GM12801 (cell line): ENCODE measurements around the gene EPHA2.

Experiments
- CTCF ChIP-seq: IDR thresholded peaks from one replicate; pipeline ENCODE4 v1.5.1; 2011; ENCODE audit warnings: control low read depth; ENCODE audit not compliant: insufficient read length; ENCODE audit errors: extremely low read depth

Gene EPHA2

GRCh38 chr1:16135501-16135900 lies 20.4 kb downstream of the EPHA2 start:
- no peak for TF ChIP-seq CTCF

GRCh38 chr1:16134906-16135305 lies 21.0 kb downstream of the EPHA2 start:
- TF ChIP-seq CTCF, result no peak

GRCh38 chr1:16134066-16134801 lies 21.6 kb downstream of the EPHA2 start:
- no peak for TF ChIP-seq CTCF

- TF ChIP-seq CTCF, result no peak
These were observed 22.6 kb downstream of the EPHA2 start for GRCh38 chr1:16133007-16133961.

GRCh38 chr1:16132325-16132785 lies 23.5 kb downstream of the EPHA2 start:
- no peak for TF ChIP-seq CTCF

DNA sequence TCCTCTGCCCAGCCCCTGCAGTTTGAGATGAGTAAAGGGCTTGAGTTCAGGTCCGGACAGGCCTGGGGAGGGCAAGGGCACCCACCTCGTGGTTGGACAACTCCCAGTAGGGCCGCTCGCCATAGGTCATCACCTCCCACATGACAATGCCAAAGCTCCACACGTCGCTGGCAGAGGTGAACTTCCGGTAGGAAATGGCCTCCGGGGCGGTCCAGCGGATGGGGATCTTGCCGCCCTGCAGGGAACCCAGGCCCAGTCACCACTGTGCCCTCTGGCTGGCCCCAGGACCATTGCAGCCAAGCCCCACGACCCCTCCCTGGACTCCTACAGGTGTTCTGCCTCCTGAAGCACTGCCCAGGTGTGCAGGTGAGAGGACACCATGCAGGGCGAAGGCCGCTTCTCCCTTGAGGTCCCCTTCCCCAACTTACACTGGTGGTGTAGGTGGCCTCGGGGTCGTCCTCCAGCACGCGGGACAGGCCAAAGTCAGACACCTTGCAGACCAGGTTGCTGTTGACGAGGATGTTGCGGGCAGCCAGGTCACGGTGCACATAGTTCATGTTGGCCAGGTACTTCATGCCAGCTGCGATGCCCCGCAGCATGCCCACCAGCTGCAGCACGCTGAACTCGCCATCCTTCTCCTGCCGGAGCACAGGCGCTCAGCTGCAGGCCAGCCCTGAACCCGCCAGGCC lies 24.1 kb downstream of the EPHA2 start:
- no peak for TF ChIP-seq CTCF

DNA sequence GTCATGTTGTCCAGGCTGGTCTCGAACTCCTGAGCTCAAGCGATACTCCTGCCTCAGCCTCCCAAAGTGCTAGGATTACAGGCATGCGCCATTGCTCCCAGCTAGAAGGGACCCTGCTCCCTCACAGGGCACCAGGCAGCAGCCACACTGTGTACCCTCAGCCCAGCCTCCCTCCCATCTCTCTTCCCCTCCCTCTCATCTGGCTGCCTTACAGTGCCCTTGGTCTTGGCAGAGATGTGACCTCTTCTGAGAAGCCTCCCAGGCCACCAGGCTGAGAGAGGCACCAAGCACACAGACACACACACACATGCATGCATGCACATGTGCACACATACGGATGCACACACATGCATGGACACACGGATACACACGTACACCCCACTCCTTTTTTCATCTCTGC lies 25.0 kb downstream of the EPHA2 start:
- no peak for TF ChIP-seq CTCF
